ENCODE results near the gene FPR1. TPM values are rescaled to one million over a fixed set of nuclear protein-coding genes. Genes with fewer than 3 reads are reported as not detected.

FPR1 gene, protein sequence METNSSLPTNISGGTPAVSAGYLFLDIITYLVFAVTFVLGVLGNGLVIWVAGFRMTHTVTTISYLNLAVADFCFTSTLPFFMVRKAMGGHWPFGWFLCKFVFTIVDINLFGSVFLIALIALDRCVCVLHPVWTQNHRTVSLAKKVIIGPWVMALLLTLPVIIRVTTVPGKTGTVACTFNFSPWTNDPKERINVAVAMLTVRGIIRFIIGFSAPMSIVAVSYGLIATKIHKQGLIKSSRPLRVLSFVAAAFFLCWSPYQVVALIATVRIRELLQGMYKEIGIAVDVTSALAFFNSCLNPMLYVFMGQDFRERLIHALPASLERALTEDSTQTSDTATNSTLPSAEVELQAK
- total RNA-seq: 0.09 TPM in 1 of 2 replicates, not detected in the other

DNA sequence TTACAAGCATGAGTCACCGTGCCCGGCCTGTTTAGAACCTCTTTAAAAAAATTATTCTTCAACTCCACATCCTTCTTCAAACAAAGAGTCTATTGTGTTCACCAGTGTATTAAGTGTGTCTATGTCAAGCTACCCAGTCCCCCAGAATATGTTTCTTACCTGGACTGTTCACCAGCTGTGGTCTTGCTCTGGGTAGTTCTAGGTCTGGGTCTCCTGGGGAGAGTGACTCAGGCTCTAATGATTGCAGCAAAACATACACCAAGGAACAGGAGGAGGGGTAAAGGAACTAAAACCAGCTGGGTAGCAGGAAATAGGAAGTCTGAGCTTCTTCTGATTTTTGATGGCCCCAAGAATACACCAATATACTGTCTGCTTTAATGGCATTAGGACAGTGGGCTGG is at the start of gene FPR1:
Gene FPR1, minus strand, starts transcription at position 224 of the 400 bp plus-strand sequence. CDS start 4,884 bp downstream, outside the sequence.

DNA sequence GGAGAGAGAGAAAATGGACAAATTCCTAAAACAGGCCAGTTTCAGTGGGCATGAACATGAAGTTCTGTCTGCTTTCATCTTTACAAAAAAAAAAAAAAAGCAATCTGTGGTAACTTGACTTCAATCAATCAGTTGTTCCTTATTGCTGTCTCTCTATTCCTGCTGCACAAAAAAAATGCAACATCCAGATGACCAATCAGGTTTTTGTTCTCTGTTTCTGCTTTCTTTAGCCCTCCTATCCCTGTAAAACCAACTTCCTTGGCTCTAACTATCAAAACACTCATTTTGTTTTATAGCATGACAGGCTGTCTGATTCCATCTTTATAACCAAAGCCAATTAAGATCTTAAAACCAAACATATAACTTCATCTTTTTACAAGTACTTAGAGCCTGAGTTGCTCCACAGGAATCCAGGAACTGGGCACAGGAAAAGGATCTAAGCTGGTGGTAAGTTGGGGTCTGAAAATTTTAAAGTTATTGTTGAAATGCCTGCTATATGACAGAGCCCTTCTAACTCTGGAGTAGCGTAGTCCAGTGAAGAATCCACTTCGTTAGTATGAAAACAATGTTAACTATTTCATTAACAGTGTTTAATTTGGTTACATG is 43.3 kb upstream of the FPR1 start, which contains the start of gene FPR3:
Gene FPR3, plus strand, starts transcription at position 273 of the 606 bp plus-strand sequence. CDS start 28,592 bp downstream, outside the sequence.

DNA sequence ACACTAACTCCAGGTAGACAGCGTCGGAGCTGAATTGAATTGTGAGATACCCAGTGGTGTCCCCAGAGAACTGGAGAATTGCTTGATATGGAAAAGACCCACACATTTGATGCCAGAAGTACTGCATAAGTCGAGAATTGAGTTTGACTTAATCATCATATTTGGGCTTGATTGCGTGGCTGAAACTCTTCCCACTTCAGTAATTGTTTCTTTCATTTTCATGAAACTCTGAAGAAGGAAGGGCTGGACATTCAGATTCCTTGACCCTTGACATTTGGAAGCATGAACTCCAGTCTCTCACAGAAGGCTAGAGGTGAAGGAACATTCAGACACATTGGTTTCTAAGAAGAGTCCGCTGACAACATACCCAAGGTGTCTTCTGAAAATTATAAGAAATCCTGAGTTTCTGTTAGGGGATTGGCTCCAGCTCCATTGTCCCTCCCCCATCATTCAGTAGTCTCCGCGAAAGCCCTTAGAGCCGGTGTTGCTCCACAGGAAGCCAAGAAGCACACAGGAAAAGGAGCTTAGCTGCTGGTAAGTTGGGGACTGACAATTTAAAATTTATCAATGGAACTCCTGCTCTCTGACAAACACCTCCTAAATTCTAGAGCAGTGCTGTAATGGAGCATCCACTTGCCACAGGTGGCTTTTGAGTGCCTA is 9.1 kb upstream of the FPR1 start, which contains the start of gene FPR2:
Gene FPR2, plus strand, starts transcription at position 484 of the 660 bp plus-strand sequence. CDS start 7,479 bp downstream, outside the sequence.

Other genes with a start within 250 kb of the FPR1 start
- gene SIGLEC6, start 220.2 kb downstream of the FPR1 start, total RNA-seq: not detected in 2 replicates
- gene ZNF175, start 180.6 kb downstream of the FPR1 start, total RNA-seq: 3.0 and 3.1 TPM in 2 replicates
- gene SIGLEC5, start 121.5 kb downstream of the FPR1 start, total RNA-seq: not detected in 2 replicates
- gene SIGLEC14, start 105.1 kb downstream of the FPR1 start, total RNA-seq: not detected in 2 replicates
- 10.6 and 12.3 TPM in 2 replicates for gene SPACA6, start 58.5 kb downstream of the FPR1 start, total RNA-seq
- gene HAS1, start 27.9 kb downstream of the FPR1 start, total RNA-seq: 0.09 TPM in 1 of 2 replicates, not detected in the other
- under 0.01 TPM in 1 of 2 replicates, not detected in the other for gene FPR2, start 9.3 kb upstream of the FPR1 start, total RNA-seq
- gene FPR3, start 43.3 kb upstream of the FPR1 start, total RNA-seq: not detected in 2 replicates
- gene ZNF577, start 136.1 kb upstream of the FPR1 start, total RNA-seq: 7.6 and 7.9 TPM in 2 replicates
- gene ZNF649, start 153.1 kb upstream of the FPR1 start, total RNA-seq: 3.8 and 4.3 TPM in 2 replicates
- gene ZNF613, start 175.6 kb upstream of the FPR1 start, total RNA-seq: 6.6 and 10.2 TPM in 2 replicates
- 12.5 and 13.1 TPM in 2 replicates for gene ZNF350, start 235.0 kb upstream of the FPR1 start, total RNA-seq

Measured in bronchial smooth muscle cell (primary cell).